Stimulated activated CD4-positive, alpha-beta T cell treated with anti-CD3 and anti-CD28 coated beads, Interleukin-4, amount 100 ng/mL, for 48 hours (primary cell): ENCODE data around the gene EXO1.
"Not testable (repeated sequence)": the region's sequence is repeated elsewhere in the genome, so short reads cannot be mapped to it uniquely, and the experiment has no call there.

Source experiments
- DNase-seq, 2 donors: peaks; one replicate each; pipeline ENCODE4 v3.0.0-alpha.2; 2020; ENCODE audit warnings: low read depth in 2 of 2

Gene EXO1

DNA sequence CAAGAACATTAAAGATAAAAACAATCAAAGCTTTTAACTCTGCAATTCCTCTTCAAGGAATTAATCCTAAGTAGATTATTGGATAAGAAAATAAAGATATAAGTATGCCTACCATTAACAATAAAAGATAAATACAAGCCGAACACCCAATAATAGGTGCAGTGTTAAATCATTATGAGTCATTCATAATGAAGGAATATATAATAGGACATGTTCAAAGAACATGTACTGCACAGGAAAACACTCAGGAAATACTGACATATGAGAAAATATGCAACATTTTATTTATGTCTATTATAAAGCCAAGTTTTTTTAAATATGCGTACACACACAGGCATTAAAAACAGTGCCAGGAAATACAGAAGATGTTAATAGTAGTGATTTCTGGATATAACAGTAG lies 11.1 kb upstream of the EXO1 start:
- DNase-seq, result no peak

- DNase-seq, result no peak
Measured at GRCh38 chr1:241837416-241837815, 10.6 kb upstream of the EXO1 start.

DNA sequence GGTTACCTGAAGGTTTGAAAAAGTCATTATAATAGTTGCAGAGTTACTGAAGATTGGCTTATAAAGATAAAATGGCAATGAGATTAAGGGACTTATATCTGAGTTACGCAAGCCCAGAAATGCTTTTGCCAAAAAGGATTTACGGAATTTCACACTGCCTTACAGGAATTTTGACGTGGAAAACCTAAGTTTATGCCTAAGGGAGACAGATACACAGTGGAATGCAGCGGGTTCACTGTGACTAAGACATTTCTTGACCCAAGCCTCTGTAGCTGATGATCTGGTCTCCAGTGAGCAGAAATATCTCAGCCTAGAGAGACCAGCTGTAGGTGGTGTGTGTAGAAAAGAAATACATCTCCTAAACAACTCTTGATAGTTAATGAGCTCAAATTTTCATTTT lies 10.1 kb upstream of the EXO1 start:
- no peak for DNase-seq

DNA sequence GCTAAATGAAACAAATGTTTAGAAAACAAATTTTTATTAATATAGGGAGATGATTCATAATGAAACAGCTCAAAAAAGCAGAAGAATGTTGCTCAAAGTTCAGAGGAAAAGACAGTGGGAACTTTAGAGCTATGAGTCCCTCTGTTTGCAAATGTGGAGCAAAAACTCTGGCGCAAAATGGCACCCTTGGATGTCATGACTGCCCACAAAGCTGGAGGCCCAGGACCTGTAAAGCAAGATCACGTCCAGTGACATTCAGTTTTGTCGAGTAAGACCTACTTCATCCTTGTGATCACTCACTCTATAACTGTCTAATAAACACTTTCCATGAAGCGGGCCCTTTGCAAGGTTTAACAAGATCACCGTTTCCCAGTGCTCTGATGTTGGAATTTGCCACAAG lies 9.1 kb upstream of the EXO1 start:
- DNase-seq, result no peak

DNA sequence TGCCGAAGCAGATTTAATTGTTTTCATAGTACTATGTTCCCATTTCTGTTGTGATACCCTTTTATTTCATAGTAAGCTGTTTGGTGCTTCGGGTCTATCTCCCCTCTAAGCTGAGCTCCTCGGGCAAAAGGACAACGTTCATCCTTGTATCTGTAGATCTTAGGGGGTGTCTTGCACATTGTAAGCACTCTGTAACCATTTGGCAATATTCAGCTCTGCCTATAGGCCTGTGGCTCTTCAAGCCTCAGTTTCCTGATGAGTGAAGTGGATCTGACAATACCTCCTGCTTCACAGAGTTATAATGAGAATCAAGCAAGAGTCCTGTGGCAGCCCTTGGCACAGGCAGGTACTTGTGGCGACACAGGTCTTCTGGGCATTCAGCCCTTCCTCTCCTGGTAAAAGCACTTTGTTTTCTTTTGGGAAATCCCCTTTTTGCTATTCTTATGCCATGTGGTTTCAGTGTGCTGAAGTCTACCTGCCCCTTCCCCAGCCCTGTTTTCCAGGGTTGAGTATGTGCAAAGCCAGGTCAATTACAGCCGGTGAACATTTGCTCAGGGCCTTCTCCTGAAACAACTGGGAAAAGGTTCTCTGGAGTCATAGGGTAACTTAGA lies 8.5 kb upstream of the EXO1 start:
- DNase-seq, result no peak

DNA sequence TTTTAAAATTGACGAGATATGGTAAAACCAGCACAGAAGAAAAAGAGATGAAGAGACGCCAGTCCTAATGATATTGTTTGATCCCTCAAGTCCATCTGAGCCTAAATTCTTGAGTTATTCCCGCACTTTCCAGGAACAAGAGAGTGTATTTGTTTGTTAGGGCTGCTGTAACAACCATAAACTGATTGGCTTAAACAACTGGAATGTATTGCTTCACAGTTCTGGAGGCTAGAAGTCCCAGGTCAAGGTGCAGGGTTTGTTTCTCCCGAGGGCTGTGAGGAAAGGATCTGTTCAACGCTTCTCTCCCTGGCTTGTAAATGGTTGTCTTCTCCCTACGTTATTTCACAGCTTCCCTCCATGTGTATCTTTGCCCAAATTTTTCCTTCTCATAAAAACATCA lies 7.8 kb upstream of the EXO1 start:
- DNase-seq, result no peak

- no peak for DNase-seq
Measured at GRCh38 chr1:241841691-241842090, 6.3 kb upstream of the EXO1 start.

DNA sequence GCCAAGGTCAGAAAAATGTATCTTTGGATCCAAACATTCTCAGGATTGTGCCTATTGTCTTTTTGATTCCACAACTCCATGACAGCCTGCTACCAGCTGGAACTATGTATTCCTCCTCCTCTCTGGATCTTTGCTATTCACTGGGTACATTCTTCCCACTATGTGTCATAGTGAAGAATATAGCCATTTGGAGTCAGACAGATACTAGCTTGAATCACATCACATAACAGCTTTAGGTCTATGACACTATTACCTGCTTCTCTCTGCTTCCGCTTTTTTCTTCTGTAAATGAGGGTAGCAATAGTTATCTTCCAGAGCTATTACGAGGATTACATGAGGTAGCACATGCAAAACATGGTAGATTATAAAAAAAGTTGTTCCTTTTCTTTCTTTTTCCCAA lies 5.4 kb upstream of the EXO1 start:
- no peak for DNase-seq

DNA sequence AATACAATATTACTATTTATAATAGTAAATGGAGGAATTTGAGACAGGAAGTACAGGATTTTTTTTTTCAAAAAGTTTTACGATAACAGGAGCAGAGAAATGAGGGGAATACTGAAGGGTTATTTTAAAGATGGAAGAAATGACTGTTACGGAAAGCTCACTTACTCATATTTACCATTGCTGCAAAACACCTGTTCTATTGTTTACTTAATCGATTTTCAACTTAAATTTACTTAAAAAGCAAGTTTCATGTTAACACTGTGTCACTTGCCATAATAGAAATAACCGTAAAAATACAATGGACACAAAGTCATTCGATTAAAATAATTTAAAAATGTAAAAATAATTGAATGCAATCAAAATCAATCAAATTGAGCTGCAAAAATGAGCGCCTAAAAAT lies 3.4 kb upstream of the EXO1 start:
- no peak for DNase-seq

- no peak for DNase-seq
Measured at GRCh38 chr1:241846375-241846774, 1.6 kb upstream of the EXO1 start.

GRCh38 chr1:241846862-241847539 lies 1.0 kb upstream of the EXO1 start:
- DNase-seq, result no peak

GRCh38 chr1:241847540-241847795 lies 536 bp upstream of the EXO1 start:
- DNase-seq, result no peak

DNA sequence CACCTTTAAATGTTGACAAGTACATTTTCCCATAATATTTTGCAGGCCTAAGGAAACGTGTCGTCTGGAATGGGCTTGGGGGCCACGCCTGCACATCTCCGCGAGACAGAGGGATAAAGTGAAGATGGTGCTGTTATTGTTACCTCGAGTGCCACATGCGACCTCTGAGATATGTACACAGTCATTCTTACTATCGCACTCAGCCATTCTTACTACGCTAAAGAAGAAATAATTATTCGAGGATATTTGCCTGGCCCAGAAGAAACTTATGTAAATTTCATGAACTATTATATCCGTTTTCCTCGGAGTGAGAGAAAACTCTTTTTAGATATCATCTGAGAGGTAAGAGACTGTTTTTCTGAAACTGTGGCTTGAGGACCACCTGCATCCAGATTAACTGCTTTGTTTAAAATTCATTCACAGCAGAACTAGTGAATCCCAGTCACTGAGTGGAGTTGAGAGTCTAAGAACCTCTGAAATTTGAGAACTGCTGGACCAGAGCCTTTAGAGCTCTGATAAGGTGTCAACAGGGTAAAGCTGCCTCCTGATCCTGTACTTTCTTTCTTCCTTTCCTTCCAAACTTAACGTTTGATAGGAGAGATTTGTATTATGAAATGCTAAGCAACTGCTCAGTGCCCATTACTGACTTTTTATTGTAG lies 811 bp downstream of the EXO1 start:
- no peak for DNase-seq

GRCh38 chr1:241849345-241849695 lies 1.3 kb downstream of the EXO1 start:
- no peak for DNase-seq

DNA sequence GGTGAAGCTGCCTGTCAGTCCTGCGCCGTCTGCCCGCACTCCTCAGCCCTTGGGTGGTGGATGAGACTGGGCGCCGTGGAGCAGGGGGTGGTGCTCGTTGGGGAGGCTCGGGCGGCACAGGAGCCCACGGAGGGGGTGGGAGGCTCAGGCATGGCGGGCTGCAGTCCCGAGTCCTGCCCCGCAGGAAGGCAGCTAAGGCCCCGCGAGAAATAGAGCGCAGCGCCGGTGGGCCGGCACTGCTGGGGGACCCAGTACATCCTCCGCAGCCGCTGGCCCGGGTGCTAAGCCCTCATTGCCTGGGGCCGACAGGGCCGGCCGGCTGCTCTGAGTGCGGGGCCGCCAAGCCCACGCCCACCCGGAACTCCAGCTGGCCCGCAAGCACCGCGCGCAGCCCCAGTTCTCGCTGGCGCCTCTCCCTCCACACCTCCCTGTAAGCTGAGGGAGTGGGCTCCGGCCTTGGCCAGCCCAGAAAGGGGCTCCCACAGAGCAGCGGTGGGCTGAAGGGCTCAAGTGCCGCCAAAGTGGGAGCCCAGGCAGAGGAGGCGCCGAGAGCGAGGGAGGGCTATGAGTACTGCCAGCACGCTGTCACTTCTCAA lies 7.6 kb downstream of the EXO1 start:
- not testable (repeated sequence) for DNase-seq

DNA sequence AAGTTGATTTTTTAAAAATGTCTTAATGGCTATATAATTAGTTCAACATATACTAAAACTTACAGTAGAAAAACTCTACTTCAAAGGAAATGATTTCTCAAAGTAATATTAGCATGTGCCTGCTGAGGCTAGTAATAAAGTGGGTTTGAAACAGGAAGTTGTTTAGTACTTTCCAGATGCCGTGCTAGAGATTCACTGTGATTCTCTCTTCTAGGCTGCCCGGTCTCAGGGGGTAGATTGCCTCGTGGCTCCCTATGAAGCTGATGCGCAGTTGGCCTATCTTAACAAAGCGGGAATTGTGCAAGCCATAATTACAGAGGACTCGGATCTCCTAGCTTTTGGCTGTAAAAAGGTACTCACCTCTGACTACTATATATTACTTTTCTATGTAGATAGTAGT lies 9.1 kb downstream of the EXO1 start:
- no peak for DNase-seq

DNA sequence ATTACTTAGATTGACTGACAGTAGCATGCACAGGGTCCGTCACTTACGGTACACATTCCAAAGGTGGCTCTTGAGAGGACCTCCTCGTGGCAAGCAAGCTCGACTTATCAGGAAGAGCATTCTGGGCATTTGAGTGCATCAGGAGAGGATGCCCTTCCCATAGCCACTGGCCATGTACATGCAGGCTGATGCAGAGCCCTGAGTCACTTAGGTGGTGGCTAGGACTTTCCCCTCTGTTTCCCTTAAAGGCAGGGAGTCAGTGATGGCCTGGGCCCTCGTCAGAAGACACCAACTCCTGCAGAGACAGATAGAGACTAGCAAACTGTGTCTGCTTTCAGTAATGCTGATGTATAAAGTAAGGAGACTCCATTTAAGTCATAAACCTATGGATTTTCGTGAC lies 12.9 kb downstream of the EXO1 start:
- DNase-seq, result no peak

DNA sequence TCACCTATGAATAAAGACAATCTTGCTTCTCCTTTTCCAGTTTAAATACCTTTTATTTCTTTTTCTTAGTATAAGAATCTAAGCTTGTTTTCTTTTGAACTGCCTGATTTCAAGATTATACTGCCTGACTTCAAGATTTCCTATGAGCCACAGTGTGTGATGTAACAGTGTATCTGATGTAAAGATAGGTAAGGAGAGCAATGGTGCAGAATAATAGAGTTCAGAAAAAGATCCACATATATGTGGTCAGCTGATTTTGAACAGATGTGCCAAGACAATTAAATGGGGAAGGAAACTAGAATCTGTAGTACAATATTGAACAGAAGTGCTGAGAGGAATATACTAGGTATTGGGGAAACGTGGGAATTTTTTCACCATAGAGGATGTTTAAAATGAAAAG lies 21.0 kb downstream of the EXO1 start:
- DNase-seq, result no peak

GRCh38 chr1:241870336-241870735 lies 22.3 kb downstream of the EXO1 start:
- DNase-seq, result no peak

DNA sequence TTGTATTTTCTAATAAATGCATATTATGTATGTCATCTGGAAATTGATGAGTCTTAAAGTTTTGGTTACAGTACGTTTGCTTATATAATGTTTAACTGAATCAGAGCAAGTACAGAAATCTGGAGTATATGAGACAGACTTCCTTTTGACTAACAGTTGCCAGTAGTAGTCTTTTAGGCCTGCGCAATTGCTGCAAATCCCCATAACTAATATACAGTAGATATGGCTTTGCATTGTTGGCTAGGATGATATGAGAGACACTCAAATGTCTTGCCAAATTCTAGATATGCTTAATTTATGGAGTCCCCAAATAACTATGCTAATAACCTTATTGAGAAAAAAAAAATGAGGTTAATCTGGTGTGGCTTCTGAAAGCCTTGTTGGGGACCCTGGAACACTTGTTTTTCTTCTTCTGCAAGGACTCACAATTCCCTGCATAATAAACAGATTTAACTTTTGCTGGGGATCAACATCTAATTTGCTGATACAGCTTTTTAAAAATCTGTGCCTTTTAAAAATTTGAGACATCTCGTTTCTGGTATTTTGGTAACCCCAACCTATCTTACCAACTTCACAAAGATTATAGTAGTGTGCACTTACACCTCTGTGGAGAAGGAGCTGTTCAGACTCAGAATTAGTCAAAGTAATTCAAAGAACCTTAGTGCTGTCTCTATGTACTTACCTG lies 22.9 kb downstream of the EXO1 start:
- no peak for DNase-seq

- no peak for DNase-seq
Measured at GRCh38 chr1:241881440-241881839, 33.4 kb downstream of the EXO1 start.

GRCh38 chr1:241883159-241883558 lies 35.2 kb downstream of the EXO1 start:
- DNase-seq, result no peak

GRCh38 chr1:241888232-241888631 lies 40.2 kb downstream of the EXO1 start:
- DNase-seq, result no peak
